GM18907 (cell line): Measurements from ENCODE around the gene UGT1A8.
"Not testable (repeated sequence)": the region's sequence is repeated elsewhere in the genome, so short reads cannot be mapped to it uniquely, and the experiment has no call there.

Source experiments
- ATAC-seq: cut with Tn5 transposase; IDR thresholded peaks from one replicate; pipeline ENCODE4 v1.9.1; 2021; ENCODE audit warnings: mild to moderate bottlenecking, moderate library complexity; ENCODE audit not compliant: unreplicated experiment

The UGT1A8 gene

GRCh38 chr2:233617476-233617875 is at the start of gene UGT1A8:
TSS of gene UGT1A8 (plus strand) at chr2:233617633. CDS start at chr2:233617708, 75 bp downstream.
- ATAC-seq = not testable (repeated sequence)

- no peak for ATAC-seq
Observed at GRCh38 chr2:233571001-233571400, 46.4 kb upstream of the UGT1A8 start.

- no peak for ATAC-seq
Observed at GRCh38 chr2:233571462-233571861, 46.0 kb upstream of the UGT1A8 start.

- no peak for ATAC-seq
Observed at GRCh38 chr2:233572468-233572867, 45.0 kb upstream of the UGT1A8 start.

- not testable (repeated sequence) for ATAC-seq
Observed at GRCh38 chr2:233577341-233577740, 40.1 kb upstream of the UGT1A8 start.

GRCh38 chr2:233583217-233583965 is 34.0 kb upstream of the UGT1A8 start:
- not testable (repeated sequence) for ATAC-seq

- ATAC-seq = no peak
Observed at GRCh38 chr2:233584210-233584609, 33.2 kb upstream of the UGT1A8 start.

- no peak for ATAC-seq
Observed at GRCh38 chr2:233588400-233588799, 29.0 kb upstream of the UGT1A8 start.

GRCh38 chr2:233592706-233593105 is 24.7 kb upstream of the UGT1A8 start:
- ATAC-seq = not testable (repeated sequence)

GRCh38 chr2:233593201-233593600 is 24.2 kb upstream of the UGT1A8 start:
- no peak for ATAC-seq

- ATAC-seq = no peak
Observed at GRCh38 chr2:233597522-233597921, 19.9 kb upstream of the UGT1A8 start.

GRCh38 chr2:233598952-233599351 is 18.5 kb upstream of the UGT1A8 start:
- ATAC-seq = no peak

GRCh38 chr2:233600386-233600785 is 17.0 kb upstream of the UGT1A8 start:
- no peak for ATAC-seq

GRCh38 chr2:233602076-233602475 is 15.4 kb upstream of the UGT1A8 start:
- no peak for ATAC-seq

GRCh38 chr2:233603520-233603919 is 13.9 kb upstream of the UGT1A8 start:
- no peak for ATAC-seq

- ATAC-seq = no peak
Observed at GRCh38 chr2:233604826-233605225, 12.6 kb upstream of the UGT1A8 start.

- ATAC-seq = no peak
Observed at GRCh38 chr2:233605680-233606079, 11.8 kb upstream of the UGT1A8 start.

- no peak for ATAC-seq
Observed at GRCh38 chr2:233611284-233611683, 6.1 kb upstream of the UGT1A8 start.

- ATAC-seq = no peak
Observed at GRCh38 chr2:233620204-233620603, 2.8 kb downstream of the UGT1A8 start.

GRCh38 chr2:233621863-233622262 is 4.4 kb downstream of the UGT1A8 start:
- ATAC-seq = not testable (repeated sequence)

- no peak for ATAC-seq
Observed at GRCh38 chr2:233627331-233628025, 10.0 kb downstream of the UGT1A8 start.

- ATAC-seq = not testable (repeated sequence)
Observed at GRCh38 chr2:233636306-233636705, 18.9 kb downstream of the UGT1A8 start, which contains the start of gene UGT1A10. TSS of gene UGT1A10 (plus strand) at chr2:233636448. CDS start at chr2:233636523, 75 bp downstream.
